NCI-H510A (cell line): ENCODE results near the gene CPD.

Experiments
- DNase-seq: peaks from one replicate; lab custom pipeline; 2025; lab: John Stamatoyannopoulos, UW

Gene CPD

GRCh38 chr17:30505868-30506417 lies 127.2 kb downstream of the CPD start:
- DNase-seq = no peak

- DNase-seq = no peak
Observed at GRCh38 chr17:30506481-30506880, 127.8 kb downstream of the CPD start.

DNA sequence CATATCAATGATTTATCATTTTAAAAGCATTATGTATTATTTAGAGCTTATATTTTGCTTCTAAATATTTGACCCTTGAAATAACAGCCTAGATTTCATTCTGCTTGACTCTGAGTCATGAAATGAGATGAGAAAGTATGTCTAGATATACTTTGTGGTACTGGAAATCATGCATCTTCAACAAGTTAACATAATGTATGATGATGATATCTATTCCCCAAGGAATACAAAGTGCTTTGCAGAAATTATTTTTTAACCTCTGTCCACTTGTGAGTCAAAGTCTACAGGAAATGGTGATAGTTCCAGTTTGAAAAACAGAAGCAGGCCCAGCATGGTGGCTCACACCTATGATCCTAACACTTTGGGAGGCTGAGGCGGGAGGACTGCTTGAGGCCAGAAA lies 134.6 kb downstream of the CPD start:
- DNase-seq = no peak

DNA sequence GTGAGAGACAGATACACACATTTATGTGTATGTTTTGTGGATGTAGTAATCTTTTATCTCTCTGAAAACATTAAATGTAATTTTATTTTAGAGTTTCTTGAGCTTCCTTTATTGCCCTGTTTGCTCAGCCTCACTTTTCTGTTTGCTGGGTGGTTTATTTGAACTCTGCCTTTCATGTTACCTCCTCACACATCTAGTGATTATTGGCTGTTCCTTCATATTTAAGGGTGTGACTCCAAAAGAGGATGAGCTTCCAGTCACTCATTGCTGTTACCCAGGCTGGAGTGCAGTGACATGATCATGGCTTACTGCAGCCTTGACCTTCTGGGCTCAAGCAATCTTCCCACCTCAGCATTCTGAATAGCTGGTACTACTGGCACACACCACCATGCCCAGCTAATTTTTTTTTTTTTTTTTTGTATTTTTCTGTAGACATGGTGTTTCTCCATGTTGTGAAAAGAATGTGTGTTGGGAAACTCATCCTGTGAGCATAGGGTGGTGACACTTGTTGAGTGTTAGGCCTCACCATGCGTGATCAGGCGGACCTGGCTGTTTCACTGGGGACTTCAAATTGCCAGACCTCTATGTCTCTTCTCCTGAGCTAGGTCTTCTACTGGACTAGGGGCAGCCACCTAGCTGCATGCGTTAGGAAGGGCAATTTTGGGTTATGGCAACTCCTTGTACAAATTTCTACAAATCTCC lies 136.3 kb downstream of the CPD start:
- no peak for DNase-seq

GRCh38 chr17:30517786-30518185 lies 139.1 kb downstream of the CPD start:
- DNase-seq = no peak

DNA sequence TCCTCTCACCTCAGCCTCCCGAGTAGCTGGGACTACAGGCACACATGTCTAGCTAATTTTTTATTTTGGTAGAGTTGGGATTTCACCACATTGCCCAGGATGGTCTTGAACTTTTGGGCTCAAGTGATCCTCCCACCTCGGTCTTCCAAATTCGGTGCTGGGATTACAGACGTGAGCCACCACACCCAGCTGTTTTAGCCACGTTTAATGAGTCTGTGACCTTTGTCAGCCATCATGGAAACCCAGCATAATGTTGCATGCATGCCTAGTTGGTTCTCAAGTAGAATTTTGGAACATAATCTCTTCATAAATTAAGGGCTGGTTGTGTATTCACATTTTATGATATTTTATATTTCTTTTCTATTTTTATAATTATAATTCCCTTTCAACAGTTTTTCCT lies 140.4 kb downstream of the CPD start:
- DNase-seq = no peak
